K562 (cell line): Measurements from ENCODE around the gene DHRS3. TPM values are rescaled to one million over a fixed set of nuclear protein-coding genes. Genes with fewer than 3 reads are reported as not detected.

Experiments
- BCOR ChIP-seq: fragments of 450-650 bp; IDR thresholded peaks from 2 replicates; pipeline ENCODE4 v1.6.1; 2016
- BRCA1 ChIP-seq, 2 experiments: fragments of 450-650 bp in 1 of 2; sonication (generic) in 1 of 2; formaldehyde crosslinking in 1 of 2; IDR thresholded peaks; 2 replicates each; pipeline versions ENCODE4 v1.5.0 to v1.6.1; 2017 to 2020; ENCODE audit warnings: mild to moderate bottlenecking in 1 of 2, missing genetic modification reagents in 1 of 2
- MCM3 ChIP-seq: fragments of 450-650 bp; IDR thresholded peaks from 2 replicates; pipeline ENCODE4 v1.6.1; 2016
- MXI1 ChIP-seq: IDR thresholded peaks from 2 replicates; pipeline ENCODE4 v1.6.1; 2011; ENCODE audit warnings: low read depth, mild to moderate bottlenecking, improper control_type of control experiment, low read length
- NCOA2 ChIP-seq, 2 experiments: fragments of 450-650 bp; IDR thresholded peaks; 2 replicates each; pipeline ENCODE4 v1.6.1; 2018; ENCODE audit warnings: mild to moderate bottlenecking in 2 of 2, moderate library complexity in 1 of 2; ENCODE audit not compliant: partially characterized antibody in 2 of 2
- NFYB ChIP-seq: IDR thresholded peaks from 2 replicates; pipeline ENCODE4 v1.6.1; 2011; ENCODE audit warnings: mild to moderate bottlenecking, moderate library complexity; ENCODE audit not compliant: insufficient read length; ENCODE audit errors: extremely low read depth
- PHTF2 ChIP-seq: fragments of 250-450 bp; sonication (Bioruptor Pico); IDR thresholded peaks from 2 replicates; pipeline ENCODE4 v1.5.0; 2021; ENCODE audit warnings: mild to moderate bottlenecking
- POLR2G ChIP-seq: fragments of 200-400 bp; formaldehyde crosslinking; IDR thresholded peaks from 2 replicates; pipeline ENCODE4 v1.6.1; 2017; ENCODE audit warnings: low read depth, mild to moderate bottlenecking, antibody characterized with exemption, low read length, moderate library complexity
- POLR2H ChIP-seq: IDR thresholded peaks from 2 replicates; pipeline ENCODE4 v1.6.1; 2016; ENCODE audit warnings: missing genetic modification characterization, low read depth, mild to moderate bottlenecking, control low read depth, missing compliant biosample characterization, moderate library complexity
- RBM25 ChIP-seq: fragments of 200-400 bp; formaldehyde crosslinking; IDR thresholded peaks from 2 replicates; pipeline ENCODE4 v1.6.1; 2018; ENCODE audit warnings: low read length, low read depth, moderate library complexity; ENCODE audit not compliant: severe bottlenecking
- RFX1 ChIP-seq: fragments of 450-650 bp; IDR thresholded peaks from 2 replicates; pipeline ENCODE4 v1.6.1; 2016; ENCODE audit warnings: mild to moderate bottlenecking, moderate library complexity
- SMARCA4 ChIP-seq: fragments of 450-650 bp; IDR thresholded peaks from 2 replicates; pipeline ENCODE4 v1.6.1; 2016
- TBP ChIP-seq: optimal IDR thresholded peaks from 2 replicates; pipeline ENCODE3; 2011; ENCODE audit warnings: low read depth, low read length, improper control_type of control experiment
- ZBTB1 ChIP-seq: sonication (generic); formaldehyde crosslinking; IDR thresholded peaks from 2 replicates; pipeline ENCODE4 v1.8.1; 2023; ENCODE audit warnings: missing genetic modification reagents, low read depth, mild to moderate bottlenecking, borderline replicate concordance
- ZNF347 ChIP-seq: fragments of 450-650 bp; formaldehyde crosslinking; IDR thresholded peaks from 2 replicates; pipeline ENCODE4 v1.4.0; 2020; ENCODE audit warnings: low read depth, mild to moderate bottlenecking, moderate library complexity
- polyA plus RNA-seq, 8 experiments: library from polyadenylated mRNA; depleted of rRNA in 4 of 8; stranded (reverse) in 5 of 8; unstranded in 3 of 8; fragments of >200 nt; fragmentation: Nextera tagmentation in 2 of 8; fragmentation: Illumina TruSeq in 1 of 8; extraction: Ambion mirVana in 2 of 8; extraction: Trizol in 1 of 8; gene quantifications; 2 replicates each; pipeline versions ENCODE4 v1.2.1 to v1.2.3, GENCODE V29; 2011 to 2014; ENCODE audit warnings: inconsistent platforms in 1 of 8, missing spikeins in 1 of 8
- total RNA-seq, 7 experiments: library from RNA; depleted of rRNA in 6 of 7; stranded (reverse); fragments of >200 nt in 6 of 7; fragmentation: Illumina TruSeq in 2 of 7; extraction: Trizol in 2 of 7; gene quantifications; 2 replicates each; pipeline versions ENCODE4 v1.2.1 to v1.2.3, GENCODE V29; 2011 to 2021; ENCODE audit warnings: low replicate concordance in 1 of 7
- TF ChIP-seq, protein P1 (sequence below): fragments of 250-450 bp; sonication (Bioruptor Pico); IDR thresholded peaks from 2 replicates; pipeline ENCODE4 v1.5.0; 2021; ENCODE audit warnings: mild to moderate bottlenecking, borderline replicate concordance
- TF ChIP-seq, protein P2 (sequence below): sonication (generic); IDR thresholded peaks from 2 replicates; pipeline ENCODE4 v1.6.1; 2016
- TF ChIP-seq, protein P3 (sequence below): sonication (generic); formaldehyde crosslinking; IDR thresholded peaks from 2 replicates; pipeline ENCODE4 v1.9.0; 2022; ENCODE audit warnings: mild to moderate bottlenecking, missing genetic modification reagents
- TF ChIP-seq, protein P4 (sequence below): fragments of 450-650 bp; IDR thresholded peaks from 2 replicates; pipeline ENCODE4 v1.6.1; 2016; ENCODE audit warnings: missing biosample characterization, missing genetic modification characterization
- TF ChIP-seq, protein P5 (sequence below): sonication (generic); formaldehyde crosslinking; IDR thresholded peaks from 2 replicates; pipeline ENCODE4 v1.8.0; 2022; ENCODE audit warnings: mild to moderate bottlenecking, missing genetic modification reagents
- TF ChIP-seq, protein P6 (sequence below): fragments of 250-450 bp; sonication (Bioruptor Pico); IDR thresholded peaks from 2 replicates; pipeline ENCODE4 v1.9.0; 2021; ENCODE audit warnings: mild to moderate bottlenecking

The DHRS3 gene
- total and polyA plus RNA-seq, 9 of the 15 experiments (the other 6 are each of a cell fraction or from before 2014, with no cell fraction given) = 21.0 to 116 (median 58.7) TPM

DNA sequence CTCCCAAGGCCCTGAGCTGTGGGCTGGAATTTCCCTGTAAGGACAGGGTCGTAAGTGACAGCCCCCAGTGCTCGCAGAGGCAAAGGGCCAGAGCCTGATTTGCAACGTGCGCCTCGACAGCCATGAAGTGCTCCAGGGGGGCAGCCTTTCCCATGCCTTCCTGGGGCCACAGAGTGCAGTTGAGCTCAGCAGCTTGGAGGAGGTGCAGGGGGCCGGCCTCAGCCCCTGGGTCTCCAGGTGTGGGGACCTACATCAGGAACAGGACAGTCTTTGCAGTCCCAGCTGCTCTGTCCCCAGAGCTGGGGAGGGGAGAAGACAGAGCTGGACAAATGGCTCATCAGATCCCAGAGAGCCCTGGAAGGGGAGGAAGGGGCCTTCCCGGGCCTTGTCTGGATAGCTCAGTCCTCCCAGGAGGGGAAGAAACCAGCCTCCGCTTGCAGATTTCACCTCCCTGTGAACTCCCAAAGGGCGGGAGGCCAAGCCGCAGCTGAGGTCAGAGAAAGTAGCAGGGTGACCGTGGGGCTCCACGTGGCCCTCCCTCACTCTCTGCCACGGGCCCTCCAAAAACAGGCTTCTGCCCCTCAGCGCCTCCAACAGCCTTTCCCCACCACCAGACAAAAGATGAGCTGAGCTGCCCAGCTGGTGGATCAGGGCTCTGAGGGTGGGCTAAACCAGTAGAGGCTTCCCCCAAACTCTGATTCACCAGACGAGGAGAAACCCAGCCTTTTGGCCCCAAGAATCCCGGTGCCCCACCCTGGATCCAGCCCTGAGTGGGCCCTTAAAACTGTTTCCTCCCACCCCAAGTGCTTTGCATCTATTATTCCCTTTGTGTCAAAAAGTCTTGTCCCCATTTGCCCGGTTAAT lies 76.5 kb downstream of the DHRS3 start (continued):
- TF ChIP-seq, protein P1, sequence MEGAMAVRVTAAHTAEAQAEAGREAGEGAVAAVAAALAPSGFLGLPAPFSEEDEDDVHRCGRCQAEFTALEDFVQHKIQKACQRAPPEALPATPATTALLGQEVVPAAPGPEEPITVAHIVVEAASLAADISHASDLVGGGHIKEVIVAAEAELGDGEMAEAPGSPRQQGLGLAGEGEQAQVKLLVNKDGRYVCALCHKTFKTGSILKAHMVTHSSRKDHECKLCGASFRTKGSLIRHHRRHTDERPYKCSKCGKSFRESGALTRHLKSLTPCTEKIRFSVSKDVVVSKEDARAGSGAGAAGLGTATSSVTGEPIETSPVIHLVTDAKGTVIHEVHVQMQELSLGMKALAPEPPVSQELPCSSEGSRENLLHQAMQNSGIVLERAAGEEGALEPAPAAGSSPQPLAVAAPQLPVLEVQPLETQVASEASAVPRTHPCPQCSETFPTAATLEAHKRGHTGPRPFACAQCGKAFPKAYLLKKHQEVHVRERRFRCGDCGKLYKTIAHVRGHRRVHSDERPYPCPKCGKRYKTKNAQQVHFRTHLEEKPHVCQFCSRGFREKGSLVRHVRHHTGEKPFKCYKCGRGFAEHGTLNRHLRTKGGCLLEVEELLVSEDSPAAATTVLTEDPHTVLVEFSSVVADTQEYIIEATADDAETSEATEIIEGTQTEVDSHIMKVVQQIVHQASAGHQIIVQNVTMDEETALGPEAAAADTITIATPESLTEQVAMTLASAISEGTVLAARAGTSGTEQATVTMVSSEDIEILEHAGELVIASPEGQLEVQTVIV (CRISPR knock-in tag) = no peak
- TF ChIP-seq BRCA1 (IDR thresholded peaks at IDR 0.05) = no peak
- no peak for TF ChIP-seq BRCA1 (CRISPR knock-in tag; IDR thresholded peaks at IDR 0.05)
- TF ChIP-seq NFYB = no peak
- no peak for TF ChIP-seq RFX1
- TF ChIP-seq MCM3 = no peak
- TF ChIP-seq ZBTB1 (CRISPR knock-in tag) = no peak
- TF ChIP-seq POLR2H (tag) = no peak
- no peak for TF ChIP-seq MXI1
- no peak for TF ChIP-seq TBP
- TF ChIP-seq, protein P2, sequence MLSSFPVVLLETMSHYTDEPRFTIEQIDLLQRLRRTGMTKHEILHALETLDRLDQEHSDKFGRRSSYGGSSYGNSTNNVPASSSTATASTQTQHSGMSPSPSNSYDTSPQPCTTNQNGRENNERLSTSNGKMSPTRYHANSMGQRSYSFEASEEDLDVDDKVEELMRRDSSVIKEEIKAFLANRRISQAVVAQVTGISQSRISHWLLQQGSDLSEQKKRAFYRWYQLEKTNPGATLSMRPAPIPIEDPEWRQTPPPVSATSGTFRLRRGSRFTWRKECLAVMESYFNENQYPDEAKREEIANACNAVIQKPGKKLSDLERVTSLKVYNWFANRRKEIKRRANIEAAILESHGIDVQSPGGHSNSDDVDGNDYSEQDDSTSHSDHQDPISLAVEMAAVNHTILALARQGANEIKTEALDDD = peak; percentile 25; the same call in 1 of the 2 replicates
- TF ChIP-seq, protein P3, sequence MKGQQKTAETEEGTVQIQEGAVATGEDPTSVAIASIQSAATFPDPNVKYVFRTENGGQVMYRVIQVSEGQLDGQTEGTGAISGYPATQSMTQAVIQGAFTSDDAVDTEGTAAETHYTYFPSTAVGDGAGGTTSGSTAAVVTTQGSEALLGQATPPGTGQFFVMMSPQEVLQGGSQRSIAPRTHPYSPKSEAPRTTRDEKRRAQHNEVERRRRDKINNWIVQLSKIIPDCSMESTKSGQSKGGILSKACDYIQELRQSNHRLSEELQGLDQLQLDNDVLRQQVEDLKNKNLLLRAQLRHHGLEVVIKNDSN (CRISPR knock-in tag) = peak; percentile 62
- TF ChIP-seq RBM25 = no peak
- peak; percentile 46; the same call in 1 of the 2 replicates for TF ChIP-seq POLR2G
- TF ChIP-seq BCOR = no peak
- TF ChIP-seq, protein P4, sequence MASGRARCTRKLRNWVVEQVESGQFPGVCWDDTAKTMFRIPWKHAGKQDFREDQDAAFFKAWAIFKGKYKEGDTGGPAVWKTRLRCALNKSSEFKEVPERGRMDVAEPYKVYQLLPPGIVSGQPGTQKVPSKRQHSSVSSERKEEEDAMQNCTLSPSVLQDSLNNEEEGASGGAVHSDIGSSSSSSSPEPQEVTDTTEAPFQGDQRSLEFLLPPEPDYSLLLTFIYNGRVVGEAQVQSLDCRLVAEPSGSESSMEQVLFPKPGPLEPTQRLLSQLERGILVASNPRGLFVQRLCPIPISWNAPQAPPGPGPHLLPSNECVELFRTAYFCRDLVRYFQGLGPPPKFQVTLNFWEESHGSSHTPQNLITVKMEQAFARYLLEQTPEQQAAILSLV (tag) = no peak
- no peak for TF ChIP-seq PHTF2 (CRISPR knock-in tag)
- TF ChIP-seq, protein P5, sequence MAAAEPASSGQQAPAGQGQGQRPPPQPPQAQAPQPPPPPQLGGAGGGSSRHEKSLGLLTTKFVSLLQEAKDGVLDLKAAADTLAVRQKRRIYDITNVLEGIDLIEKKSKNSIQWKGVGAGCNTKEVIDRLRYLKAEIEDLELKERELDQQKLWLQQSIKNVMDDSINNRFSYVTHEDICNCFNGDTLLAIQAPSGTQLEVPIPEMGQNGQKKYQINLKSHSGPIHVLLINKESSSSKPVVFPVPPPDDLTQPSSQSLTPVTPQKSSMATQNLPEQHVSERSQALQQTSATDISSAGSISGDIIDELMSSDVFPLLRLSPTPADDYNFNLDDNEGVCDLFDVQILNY (CRISPR knock-in tag) = no peak
- peak; percentile 54; the same call in 1 of the 2 replicates for TF ChIP-seq SMARCA4
- TF ChIP-seq ZNF347 = no peak
- TF ChIP-seq NCOA2 (IDR thresholded peaks at IDR 0.05; ENCODE audit: partially characterized antibody in 2 of 2) = no peak
- TF ChIP-seq, protein P6, sequence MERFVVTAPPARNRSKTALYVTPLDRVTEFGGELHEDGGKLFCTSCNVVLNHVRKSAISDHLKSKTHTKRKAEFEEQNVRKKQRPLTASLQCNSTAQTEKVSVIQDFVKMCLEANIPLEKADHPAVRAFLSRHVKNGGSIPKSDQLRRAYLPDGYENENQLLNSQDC (CRISPR knock-in tag) = no peak
